HG03103 (cell line): ENCODE data around the gene CPNE7.
"Not testable (repeated sequence)": the region's sequence is repeated elsewhere in the genome, so short reads cannot be mapped to it uniquely, and the experiment has no call there.

Experiments used
- ATAC-seq: cut with Tn5 transposase; IDR thresholded peaks from one replicate; pipeline ENCODE4 v1.9.1; 2021; ENCODE audit warnings: low read depth; ENCODE audit not compliant: unreplicated experiment

The CPNE7 gene

GRCh38 chr16:89564476-89565255 lies 10.9 kb upstream of the CPNE7 start:
- ATAC-seq: no peak

GRCh38 chr16:89565256-89565505 lies 10.4 kb upstream of the CPNE7 start:
- no peak for ATAC-seq

DNA sequence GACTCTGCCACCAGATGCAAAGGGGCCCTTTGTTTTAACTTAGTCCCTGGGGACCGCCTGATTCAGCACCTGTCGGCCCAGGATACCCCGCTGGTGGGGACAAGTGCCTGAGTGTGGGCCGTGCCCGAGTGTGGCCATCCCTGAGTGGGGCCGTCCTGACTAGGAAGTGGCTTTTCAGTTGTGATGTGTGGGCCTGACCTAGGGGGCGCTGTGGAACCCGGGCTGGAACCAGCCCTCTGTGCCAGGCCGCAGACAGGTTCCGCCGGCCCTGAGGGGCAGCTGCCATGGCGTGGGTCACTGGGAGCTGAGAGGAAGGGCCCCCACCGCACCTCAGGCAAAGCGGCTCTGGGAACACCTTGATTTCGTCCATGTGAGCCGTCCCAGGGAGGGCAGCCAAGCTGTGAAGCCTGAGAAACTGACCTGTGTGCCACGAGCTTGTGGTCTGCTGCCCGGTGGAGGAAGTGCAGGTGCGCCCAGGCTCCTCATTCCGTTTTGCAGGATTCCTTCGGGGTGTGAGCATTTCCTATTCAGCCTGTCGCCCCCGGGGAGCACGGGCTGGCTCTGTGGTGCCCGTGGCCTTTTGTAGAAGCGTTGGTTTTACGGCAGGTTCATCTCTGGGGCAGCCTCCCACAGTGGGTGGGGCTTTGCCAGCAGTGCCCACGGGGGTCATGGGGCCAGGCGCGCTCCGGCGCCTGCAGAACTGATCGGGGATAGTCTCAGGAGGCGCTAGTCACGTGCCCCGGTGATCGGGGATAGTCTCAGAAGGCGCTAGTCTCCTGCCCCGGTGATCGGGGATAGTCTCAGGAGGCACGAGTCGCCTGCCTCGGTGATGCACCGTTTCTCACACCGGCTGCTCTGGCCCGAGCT lies 9.8 kb upstream of the CPNE7 start:
- ATAC-seq: no peak

GRCh38 chr16:89567656-89568594 lies 7.6 kb upstream of the CPNE7 start:
- ATAC-seq: no peak

DNA sequence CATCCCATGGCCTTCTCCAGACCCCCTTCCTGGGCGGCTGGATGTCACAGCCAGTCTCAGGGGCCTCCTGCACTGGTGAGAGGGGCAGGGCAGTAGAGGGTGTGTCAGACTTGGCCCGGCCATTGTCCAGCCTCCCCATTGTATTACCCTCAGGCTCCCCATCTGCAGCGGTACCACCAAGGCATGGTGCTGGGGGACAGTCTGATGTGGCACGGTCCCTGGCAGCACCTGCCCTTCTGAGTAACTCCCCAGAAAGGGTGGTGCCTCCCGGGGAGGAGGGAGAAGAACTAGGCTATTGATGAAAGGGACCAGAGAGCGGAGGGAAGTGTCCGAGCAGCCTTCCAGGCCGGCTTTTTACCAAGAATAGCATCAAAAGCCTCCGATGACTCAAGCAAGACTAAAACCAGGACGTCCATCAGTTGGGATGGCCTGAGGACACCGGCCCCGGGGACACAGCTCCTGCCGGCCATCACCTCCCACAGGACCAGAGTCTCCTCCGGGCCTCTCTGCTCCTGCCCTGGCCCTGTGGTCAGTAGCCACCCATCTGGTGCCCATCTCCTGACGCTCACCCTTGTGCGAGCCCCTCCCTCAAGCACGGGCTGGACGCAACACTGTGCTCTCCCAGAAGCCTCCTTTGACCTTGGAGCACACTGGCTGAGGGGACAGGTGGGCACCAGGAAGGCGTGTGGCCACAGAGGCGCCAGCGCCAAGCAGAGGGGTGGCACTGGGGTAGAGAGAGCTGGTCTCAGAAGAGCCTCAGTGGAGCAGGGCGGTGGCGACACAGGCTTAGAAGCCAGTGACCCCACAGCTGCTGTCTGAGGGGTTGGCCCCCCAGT lies 5.8 kb upstream of the CPNE7 start:
- no peak for ATAC-seq

- no peak for ATAC-seq
These were observed 5.1 kb upstream of the CPNE7 start for GRCh38 chr16:89570342-89570923.

GRCh38 chr16:89570983-89571598 lies 4.5 kb upstream of the CPNE7 start:
- not testable (repeated sequence) for ATAC-seq

GRCh38 chr16:89571636-89572035 lies 3.9 kb upstream of the CPNE7 start:
- no peak for ATAC-seq

- no peak for ATAC-seq
These were observed 3.5 kb upstream of the CPNE7 start for GRCh38 chr16:89572073-89572484.

- no peak for ATAC-seq
These were observed 2.9 kb upstream of the CPNE7 start for GRCh38 chr16:89572485-89573205.

- ATAC-seq: no peak
These were observed 1.5 kb upstream of the CPNE7 start for GRCh38 chr16:89573826-89574680.

DNA sequence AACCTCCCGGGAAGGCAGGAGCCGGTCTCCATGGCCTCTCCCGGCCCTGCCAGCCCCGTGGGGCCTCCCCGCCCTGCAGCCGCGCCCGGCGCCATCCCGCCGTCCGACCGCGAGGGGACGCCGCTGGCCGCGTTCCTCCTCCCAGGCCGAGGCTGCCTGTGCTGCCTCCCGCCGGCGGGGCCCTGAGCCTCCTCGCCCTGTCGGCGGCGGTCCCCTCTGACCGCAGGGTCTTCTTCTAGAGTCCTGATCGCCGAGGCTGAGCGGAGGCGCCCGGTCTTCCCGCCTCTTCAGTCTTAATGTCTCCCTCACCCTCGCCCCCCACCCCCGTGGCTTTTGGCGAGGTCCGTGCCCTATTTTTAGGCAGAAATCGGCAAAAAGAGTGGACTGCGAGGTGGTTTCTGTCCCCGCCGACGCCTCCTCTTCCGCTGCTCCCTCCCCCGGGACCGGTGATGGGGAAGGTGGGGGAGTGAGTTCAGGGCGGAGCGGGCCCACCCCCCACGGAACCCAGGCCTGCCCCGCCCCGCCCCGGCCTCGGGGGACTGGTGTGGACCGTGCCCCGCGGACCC lies 794 bp upstream of the CPNE7 start:
- ATAC-seq: peak; percentile 48

GRCh38 chr16:89576153-89577054 lies 846 bp downstream of the CPNE7 start:
- ATAC-seq: no peak

GRCh38 chr16:89577055-89577759 lies 1.6 kb downstream of the CPNE7 start:
- ATAC-seq: no peak

DNA sequence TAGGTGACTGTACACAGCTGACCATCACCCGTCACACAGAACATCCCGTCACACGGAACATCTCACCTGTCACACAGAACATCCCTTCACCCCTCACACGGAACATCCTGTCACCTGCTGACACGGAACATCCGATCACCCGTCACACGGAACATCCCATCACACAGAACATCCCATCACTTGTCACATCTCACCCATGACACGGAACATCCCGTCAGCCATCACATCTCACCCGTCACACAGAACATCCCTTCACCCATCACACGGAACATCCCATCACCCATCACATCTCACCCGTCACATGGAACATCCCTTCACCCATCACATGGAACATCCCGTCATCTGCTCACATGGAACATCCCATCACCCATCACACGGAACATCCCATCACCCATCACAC lies 3.8 kb downstream of the CPNE7 start:
- no peak for ATAC-seq
